OCI-LY3 (cell line): ENCODE results near the gene BICD2.

ENCODE experiments used
- EZH2phosphoT487 ChIP-seq: fragments of 200-600 bp; shearing (Covaris generic); IDR thresholded peaks from 2 replicates; pipeline ENCODE4 v1.6.1; 2018; ENCODE audit warnings: antibody characterized with exemption, mixed run types, low read depth
- TF ChIP-seq, protein P1 (sequence below): fragments of 200-600, 300-600 bp; sonication (generic); IDR thresholded peaks from 2 replicates; pipeline ENCODE4 v1.5.1; 2014; ENCODE audit warnings: antibody characterized with exemption, low read length, low read depth

DNA sequence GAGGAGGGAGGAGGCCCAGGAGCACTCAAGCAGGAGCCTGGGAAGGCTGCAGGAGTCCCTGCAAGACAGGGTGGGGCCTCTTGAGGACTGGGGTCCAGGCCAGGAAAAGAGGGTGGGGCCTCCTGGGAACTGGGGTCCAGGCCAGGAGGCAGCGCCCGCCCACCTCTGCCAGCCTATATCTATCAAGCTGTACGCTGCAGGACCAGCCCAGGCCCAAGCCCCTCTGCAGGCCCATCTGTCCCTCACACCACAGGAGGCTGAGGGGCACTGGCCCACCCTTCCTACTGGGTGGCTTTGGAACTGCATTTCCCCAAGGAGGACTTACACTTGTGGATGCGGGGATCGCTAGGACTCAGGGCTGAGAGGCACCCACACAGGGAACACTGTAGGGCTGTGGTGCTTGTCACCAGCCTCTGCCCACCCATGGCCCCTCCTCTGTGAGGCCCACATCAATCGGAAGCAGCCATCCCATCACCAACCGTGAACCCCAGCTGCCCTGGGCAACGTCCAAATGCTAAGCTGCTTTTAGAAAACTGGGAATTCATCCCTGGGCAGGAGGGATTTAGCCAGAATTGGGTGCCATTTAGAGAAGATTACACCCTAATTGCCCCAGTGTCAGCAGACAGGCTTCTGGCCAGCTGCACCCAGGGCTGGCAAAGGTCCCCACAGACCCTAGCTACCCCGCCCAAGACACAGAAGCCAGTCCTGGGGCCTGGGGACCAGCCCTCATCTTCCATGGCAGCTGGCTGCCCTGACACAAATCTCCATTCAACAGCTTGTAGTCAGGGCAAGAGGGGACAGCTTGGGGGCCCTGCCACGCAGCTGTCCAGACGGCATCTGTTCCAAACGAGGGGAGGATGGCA, 15.3 kb downstream of the BICD2 start:
- TF ChIP-seq, protein P1, sequence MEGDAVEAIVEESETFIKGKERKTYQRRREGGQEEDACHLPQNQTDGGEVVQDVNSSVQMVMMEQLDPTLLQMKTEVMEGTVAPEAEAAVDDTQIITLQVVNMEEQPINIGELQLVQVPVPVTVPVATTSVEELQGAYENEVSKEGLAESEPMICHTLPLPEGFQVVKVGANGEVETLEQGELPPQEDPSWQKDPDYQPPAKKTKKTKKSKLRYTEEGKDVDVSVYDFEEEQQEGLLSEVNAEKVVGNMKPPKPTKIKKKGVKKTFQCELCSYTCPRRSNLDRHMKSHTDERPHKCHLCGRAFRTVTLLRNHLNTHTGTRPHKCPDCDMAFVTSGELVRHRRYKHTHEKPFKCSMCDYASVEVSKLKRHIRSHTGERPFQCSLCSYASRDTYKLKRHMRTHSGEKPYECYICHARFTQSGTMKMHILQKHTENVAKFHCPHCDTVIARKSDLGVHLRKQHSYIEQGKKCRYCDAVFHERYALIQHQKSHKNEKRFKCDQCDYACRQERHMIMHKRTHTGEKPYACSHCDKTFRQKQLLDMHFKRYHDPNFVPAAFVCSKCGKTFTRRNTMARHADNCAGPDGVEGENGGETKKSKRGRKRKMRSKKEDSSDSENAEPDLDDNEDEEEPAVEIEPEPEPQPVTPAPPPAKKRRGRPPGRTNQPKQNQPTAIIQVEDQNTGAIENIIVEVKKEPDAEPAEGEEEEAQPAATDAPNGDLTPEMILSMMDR: no peak
- no peak for TF ChIP-seq EZH2phosphoT487
